ENCODE data around the gene PRKCQ. TPM values are rescaled to one million over a fixed set of nuclear protein-coding genes. Genes with fewer than 3 reads are reported as not detected.

The PRKCQ gene
- total and polyA plus RNA-seq, 2 of the 8 experiments (the other 6 are each of a cell fraction or from before 2014, with no cell fraction given), result 9.1 to 22.6 TPM

GRCh38 chr10:6410830-6411229 is 169.2 kb downstream of the PRKCQ start:
- Histone ChIP-seq H3K27me3 (replicated peaks in 1 of 4; ENCODE audit: control insufficient read depth in 3 of 4, extremely low read depth in 1 of 4, insufficient read depth in 3 of 4, low read length in 3 of 4) (no peaks in the 10 kb centered on the region), H2AFZ (ENCODE audit: low read length) (no peak overlapping the region), H3K4me1 (replicated peaks in 1 of 4; ENCODE audit: control insufficient read depth in 3 of 4, insufficient read depth in 4 of 4, low read length in 3 of 4) (peaks cover 0 to 3% (median 0%) of the 10 kb centered on the region in 4 experiments; a peak in 1 of 7 replicates), H3K9ac (replicated peaks in 1 of 4; ENCODE audit: extremely low read depth in 1 of 4, low read depth in 3 of 4, low read length in 3 of 4) (no peak overlapping the region), H4K91ac (replicated peaks; ENCODE audit: insufficient read length, low read length) (no peak overlapping the region), H2BK5ac (ENCODE audit: low read depth, low read length) (no peak overlapping the region), H2AK5ac (ENCODE audit: low read depth, low read length) (no peak overlapping the region), H3K56ac (replicated peaks; ENCODE audit: insufficient read length, low read depth, low read length) (no peak overlapping the region), H3K18ac (ENCODE audit: extremely low read depth, low read length) (no peak overlapping the region), H3K4me3 (ENCODE audit: extremely low read depth in 1 of 4, insufficient read depth in 2 of 4, low read depth in 3 of 4, low read length in 4 of 4) (no peak overlapping the region), H2BK20ac (ENCODE audit: low read length) (no peak overlapping the region), H3K4me2 (ENCODE audit: insufficient read depth in 1 of 2, low read depth in 2 of 2, low read length in 2 of 2) (no peak overlapping the region), H2BK12ac (ENCODE audit: low read depth, low read length) (no peak overlapping the region), H4K20me1 (replicated peaks in 1 of 2; ENCODE audit: control insufficient read depth in 1 of 2, insufficient read depth in 2 of 2, low read length in 2 of 2) (no peaks in the 10 kb centered on the region), H4K8ac (ENCODE audit: extremely low read depth, insufficient read depth, low read length) (no peak overlapping the region), H3K79me2 (ENCODE audit: control insufficient read depth in 1 of 2, insufficient read depth in 2 of 2, low read length in 2 of 2) (no peaks in the 10 kb centered on the region; a peak in 1 of 4 replicates), H3K79me1 (ENCODE audit: low read depth, low read length) (no peaks in the 10 kb centered on the region), H2BK15ac (ENCODE audit: low read length) (no peak overlapping the region), H3K4ac (replicated peaks; ENCODE audit: insufficient read length, low read depth, low read length) (no peak overlapping the region), H3K23me2 (ENCODE audit: low read depth, low read length) (peaks cover 3% of the 10 kb centered on the region; the same call in 1 of the 2 replicates), H4K5ac (ENCODE audit: insufficient read length, low read depth, low read length) (no peak overlapping the region), H2BK120ac (replicated peaks; ENCODE audit: low read depth, low read length) (no peak overlapping the region), H3K27ac (ENCODE audit: low read depth, low read length) (no peak overlapping the region), H3K14ac (ENCODE audit: insufficient read length) (no peak overlapping the region), H3K36me3 (ENCODE audit: control insufficient read depth in 2 of 4, insufficient read depth in 4 of 4, low read length in 3 of 4) (no peaks in the 10 kb centered on the region), H3K9me3 (ENCODE audit: insufficient read depth in 2 of 2, low read depth in 1 of 2, low read length in 1 of 2) (no peaks in the 10 kb centered on the region), H3K23ac (ENCODE audit: insufficient read length) (no peak overlapping the region)
- no peak for FAIRE-seq
- ChIA-PET CTCF (ENCODE audit: partially characterized antibody) (interaction anchor here (0.7 to 3.8 kb wide), 5 partner anchors 10 to 459 kb away, joined by 3 to 15 read pairs (median 4); partner anchors contain the start of gene PFKFB3), POLR2A (ENCODE audit: partially characterized antibody) (no interaction called here)
- DNase-seq (ENCODE audit: low read depth in 1 of 2, low spot score in 2 of 2), result no peak
- 96% methylated on average over 14 of the region's 15 CpGs; no CpG with 5 or more reads in 1 of the 2 experiments for WGBS, 2 experiments (ENCODE audit: extremely low coverage in 1 of 2, insufficient coverage in 1 of 2, insufficient read length in 1 of 2, insufficient replicate concordance in 2 of 2, low coverage in 1 of 2, low lambda C conversion rate in 2 of 2, missing lambda C conversion rate in 1 of 2)
- no peak for TF ChIP-seq MAFK (IDR thresholded peaks at IDR 0.05; ENCODE audit: low read depth, low read length)
- TF ChIP-seq BCL11A (IDR thresholded peaks at IDR 0.05; ENCODE audit: low read depth in 2 of 2, low read length in 2 of 2), result no peak
- TF ChIP-seq CTCF (IDR thresholded peaks at IDR 0.05; ENCODE audit: control extremely low read depth in 1 of 3, insufficient read depth in 1 of 3, low read depth in 1 of 3, low read length in 3 of 3), result no peak
- TF ChIP-seq HDAC2 (IDR thresholded peaks at IDR 0.05; ENCODE audit: borderline replicate concordance in 1 of 2, low read depth in 2 of 2, low read length in 2 of 2), result no peak
- TF ChIP-seq CBX5 (IDR thresholded peaks at IDR 0.05; ENCODE audit: low read depth, low read length), result no peak
- no peak for TF ChIP-seq E2F6 (IDR thresholded peaks at IDR 0.05)
- no peak for TF ChIP-seq BACH1 (IDR thresholded peaks at IDR 0.05; ENCODE audit: low read length)
- TF ChIP-seq RXRA (IDR thresholded peaks at IDR 0.05; ENCODE audit: insufficient read depth, low read depth, low read length), result no peak
- no peak for TF ChIP-seq FOSL1 (IDR thresholded peaks at IDR 0.05; ENCODE audit: insufficient read depth, low read depth, low read length)
- TF ChIP-seq SRF (IDR thresholded peaks at IDR 0.05; ENCODE audit: low read depth, low read length), result no peak
- TF ChIP-seq RFX5 (IDR thresholded peaks at IDR 0.05; ENCODE audit: borderline replicate concordance, low read depth, low read length), result no peak
